Activated naive CD8-positive, alpha-beta T cell (primary cell): ENCODE data around the gene GGTLC2.
"Not testable (repeated sequence)": the region's sequence is repeated elsewhere in the genome, so short reads cannot be mapped to it uniquely, and the experiment has no call there.

ENCODE experiments used
- H3K27ac Mint-ChIP-seq: one replicate; pipeline ENCODE4 v1.8.0; 2021; ENCODE audit warnings: mixed read lengths
- H3K27me3 Mint-ChIP-seq: one replicate; pipeline ENCODE4 v1.8.0; 2021; ENCODE audit warnings: mixed read lengths
- H3K36me3 Mint-ChIP-seq: one replicate; pipeline ENCODE4 v1.8.0; 2021; ENCODE audit warnings: mixed read lengths
- H3K4me1 Mint-ChIP-seq: one replicate; pipeline ENCODE4 v1.8.0; 2021; ENCODE audit warnings: low read depth, mixed read lengths
- H3K4me3 Mint-ChIP-seq: one replicate; pipeline ENCODE4 v1.8.0; 2021; ENCODE audit warnings: mild to moderate bottlenecking, mixed read lengths
- H3K9me3 Mint-ChIP-seq: one replicate; pipeline ENCODE4 v1.8.0; 2021; ENCODE audit warnings: low read depth, mixed read lengths

Gene GGTLC2

GRCh38 chr22:22619765-22620414 lies 24.5 kb upstream of the GGTLC2 start:
- H3K4me1 Mint-ChIP-seq, result peaks cover 11% of the 10 kb centered on the region
- no peak overlapping the region for H3K27ac Mint-ChIP-seq
- no peak overlapping the region for H3K4me3 Mint-ChIP-seq
- no peaks in the 10 kb centered on the region for H3K36me3 Mint-ChIP-seq
- H3K9me3 Mint-ChIP-seq, result no peaks in the 10 kb centered on the region
- H3K27me3 Mint-ChIP-seq, result no peaks in the 10 kb centered on the region

DNA sequence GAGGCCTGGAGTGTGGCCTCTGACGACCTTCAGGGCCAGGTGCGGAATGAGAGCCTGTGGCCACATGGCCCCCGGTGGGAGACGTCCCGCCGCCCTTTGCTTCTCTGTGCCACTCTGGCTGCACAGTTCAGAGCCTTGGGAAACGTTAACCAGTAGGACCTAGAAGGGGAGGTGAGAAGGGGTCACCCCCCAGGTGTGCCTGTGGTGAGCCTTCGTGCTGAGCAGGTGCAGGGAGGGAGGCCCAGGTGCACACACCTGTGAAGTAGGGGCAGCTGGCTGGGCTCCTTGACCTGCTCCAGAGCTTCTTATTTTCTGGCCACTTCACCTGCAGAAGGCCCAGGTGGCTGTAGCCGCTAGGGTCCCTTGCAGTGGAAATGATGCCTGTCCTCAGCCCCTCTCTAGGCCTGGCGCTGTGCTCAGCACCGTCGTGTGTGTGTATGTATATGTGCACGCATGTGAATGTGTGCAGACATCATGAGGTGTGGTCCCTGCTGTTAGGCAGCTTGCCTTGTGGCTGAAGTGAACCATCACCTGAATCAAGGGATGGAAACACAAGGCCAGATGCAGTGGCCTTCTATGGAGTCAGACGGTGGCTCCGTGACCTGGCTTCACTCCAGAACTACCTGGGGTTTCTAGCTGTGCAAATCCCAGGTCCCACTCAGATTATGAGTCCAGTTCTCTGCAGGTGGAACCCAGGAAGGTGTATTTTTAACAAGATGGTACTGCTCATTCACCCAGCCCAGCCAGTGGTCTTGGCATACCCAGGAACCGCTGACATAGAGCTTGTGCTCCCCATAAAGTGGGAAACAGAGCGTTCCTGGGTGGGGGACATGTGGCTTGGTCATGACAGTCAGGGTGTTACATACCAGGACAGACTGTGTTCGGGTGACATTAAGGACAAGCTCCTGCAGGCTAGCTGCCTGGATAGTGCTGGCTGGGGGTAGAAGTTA lies 15.6 kb upstream of the GGTLC2 start:
- not testable (repeated sequence) for H3K4me1 Mint-ChIP-seq, H3K9me3 Mint-ChIP-seq, H3K4me3 Mint-ChIP-seq, H3K27ac Mint-ChIP-seq, H3K36me3 Mint-ChIP-seq, H3K27me3 Mint-ChIP-seq

GRCh38 chr22:22631223-22631652 lies 13.2 kb upstream of the GGTLC2 start:
- not testable (repeated sequence) for H3K9me3 Mint-ChIP-seq, H3K4me3 Mint-ChIP-seq, H3K27ac Mint-ChIP-seq, H3K4me1 Mint-ChIP-seq, H3K27me3 Mint-ChIP-seq, H3K36me3 Mint-ChIP-seq

GRCh38 chr22:22632226-22632625 lies 12.2 kb upstream of the GGTLC2 start:
- not testable (repeated sequence) for H3K9me3 Mint-ChIP-seq, H3K4me1 Mint-ChIP-seq, H3K36me3 Mint-ChIP-seq, H3K27me3 Mint-ChIP-seq, H3K4me3 Mint-ChIP-seq, H3K27ac Mint-ChIP-seq

- not testable (repeated sequence) for H3K27me3 Mint-ChIP-seq, H3K36me3 Mint-ChIP-seq, H3K4me1 Mint-ChIP-seq, H3K27ac Mint-ChIP-seq, H3K4me3 Mint-ChIP-seq, H3K9me3 Mint-ChIP-seq
Observed at GRCh38 chr22:22633533-22633932, 10.9 kb upstream of the GGTLC2 start.

GRCh38 chr22:22636260-22636659 lies 8.2 kb upstream of the GGTLC2 start:
- not testable (repeated sequence) for H3K4me3 Mint-ChIP-seq, H3K36me3 Mint-ChIP-seq, H3K27ac Mint-ChIP-seq, H3K4me1 Mint-ChIP-seq, H3K9me3 Mint-ChIP-seq, H3K27me3 Mint-ChIP-seq

DNA sequence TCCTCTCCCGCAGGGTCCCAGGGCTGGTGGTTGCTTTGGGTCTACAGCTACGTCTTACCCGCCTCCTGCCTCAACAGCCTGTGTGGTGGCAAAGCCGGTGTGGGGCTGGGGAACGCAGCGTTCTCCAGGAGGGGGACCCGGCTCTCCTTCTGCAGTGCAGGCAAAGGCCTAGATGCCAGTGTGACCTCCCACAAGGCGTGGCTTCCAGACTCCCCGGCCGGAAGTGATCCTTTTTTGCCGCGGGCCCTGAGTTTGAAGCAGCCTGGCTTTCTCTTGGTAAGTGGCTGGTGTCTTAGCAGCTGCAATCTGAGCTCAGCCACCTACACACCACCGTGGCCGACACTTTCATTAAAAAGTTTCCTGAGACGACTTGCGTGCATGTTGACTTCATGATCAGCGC lies 6.1 kb upstream of the GGTLC2 start:
- H3K27ac Mint-ChIP-seq, H3K4me1 Mint-ChIP-seq, H3K27me3 Mint-ChIP-seq, H3K9me3 Mint-ChIP-seq, H3K36me3 Mint-ChIP-seq, H3K4me3 Mint-ChIP-seq: not testable (repeated sequence)

GRCh38 chr22:22642255-22642654 lies 2.2 kb upstream of the GGTLC2 start:
- H3K27me3 Mint-ChIP-seq, result not testable (repeated sequence)

DNA sequence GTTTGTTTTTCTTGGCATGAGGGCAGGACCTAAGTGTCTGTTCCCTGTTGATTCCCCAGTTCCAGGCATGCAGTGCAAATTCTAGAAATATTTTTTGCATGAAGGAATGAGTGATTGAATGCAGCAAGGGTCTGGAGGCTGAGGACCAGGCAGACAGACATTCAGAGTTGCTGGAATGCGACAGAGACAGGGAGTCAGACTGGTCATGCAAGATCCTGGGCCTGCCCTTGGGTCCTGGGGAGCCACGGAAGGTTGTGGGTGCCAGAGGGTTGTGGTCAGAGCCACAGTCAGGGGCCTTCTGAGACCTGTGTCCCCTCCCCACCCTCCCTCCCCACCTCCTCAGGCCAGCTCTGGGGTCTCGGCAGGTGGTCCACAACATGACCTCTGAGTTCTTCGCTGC lies 1.6 kb downstream of the GGTLC2 start:
- not testable (repeated sequence) for H3K36me3 Mint-ChIP-seq, H3K9me3 Mint-ChIP-seq, H3K4me3 Mint-ChIP-seq, H3K4me1 Mint-ChIP-seq, H3K27ac Mint-ChIP-seq, H3K27me3 Mint-ChIP-seq

More at GRCh38 chr22:22642255-22642654, 2.2 kb upstream of the GGTLC2 start:
- H3K27ac Mint-ChIP-seq, H3K4me3 Mint-ChIP-seq, H3K9me3 Mint-ChIP-seq, H3K4me1 Mint-ChIP-seq, H3K36me3 Mint-ChIP-seq: not testable (repeated sequence)

DNA sequence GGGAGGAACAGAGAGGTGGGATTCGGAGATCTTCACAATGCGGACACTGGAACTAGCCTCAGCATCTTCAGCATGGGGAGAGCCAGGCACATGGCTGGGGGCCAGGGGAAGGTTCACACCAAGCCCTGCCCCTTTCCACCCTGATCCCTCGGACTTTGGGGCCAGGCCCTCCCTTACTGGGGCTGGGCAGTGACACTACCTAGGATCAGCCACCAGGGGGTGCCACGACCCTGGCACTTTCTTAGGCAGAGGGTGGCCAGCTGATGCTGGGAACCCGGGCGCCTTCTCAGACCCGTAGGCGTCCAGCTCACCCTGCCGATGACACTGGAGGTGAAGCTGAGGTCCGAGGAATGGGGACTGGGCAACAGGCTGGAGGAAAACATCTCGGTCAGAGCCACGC lies 3.5 kb downstream of the GGTLC2 start:
- H3K27me3 Mint-ChIP-seq, H3K4me1 Mint-ChIP-seq, H3K4me3 Mint-ChIP-seq: not testable (repeated sequence)

GRCh38 chr22:22648863-22649536 lies 4.6 kb downstream of the GGTLC2 start:
- H3K4me3 Mint-ChIP-seq, H3K36me3 Mint-ChIP-seq, H3K9me3 Mint-ChIP-seq, H3K4me1 Mint-ChIP-seq, H3K27me3 Mint-ChIP-seq, H3K27ac Mint-ChIP-seq: not testable (repeated sequence)

More for the DNA sequence above, 3.5 kb downstream of the GGTLC2 start:
- not testable (repeated sequence) for H3K36me3 Mint-ChIP-seq, H3K27ac Mint-ChIP-seq, H3K9me3 Mint-ChIP-seq

- not testable (repeated sequence) for H3K36me3 Mint-ChIP-seq, H3K27ac Mint-ChIP-seq, H3K4me3 Mint-ChIP-seq, H3K9me3 Mint-ChIP-seq, H3K27me3 Mint-ChIP-seq
- peaks cover 15% of the 10 kb centered on the region for H3K4me1 Mint-ChIP-seq
Observed at GRCh38 chr22:22649761-22650160, 5.3 kb downstream of the GGTLC2 start.

- H3K4me3 Mint-ChIP-seq, H3K27me3 Mint-ChIP-seq, H3K9me3 Mint-ChIP-seq, H3K36me3 Mint-ChIP-seq, H3K27ac Mint-ChIP-seq: not testable (repeated sequence)
- H3K4me1 Mint-ChIP-seq, result peaks cover 21% of the 10 kb centered on the region
Observed at GRCh38 chr22:22650398-22650797, 6.0 kb downstream of the GGTLC2 start.

- not testable (repeated sequence) for H3K9me3 Mint-ChIP-seq, H3K4me3 Mint-ChIP-seq, H3K27ac Mint-ChIP-seq, H3K36me3 Mint-ChIP-seq, H3K27me3 Mint-ChIP-seq
- peaks cover 21% of the 10 kb centered on the region for H3K4me1 Mint-ChIP-seq
Observed at GRCh38 chr22:22650803-22651515, 6.5 kb downstream of the GGTLC2 start.

GRCh38 chr22:22651593-22651992 lies 7.2 kb downstream of the GGTLC2 start:
- H3K36me3 Mint-ChIP-seq, H3K4me3 Mint-ChIP-seq, H3K9me3 Mint-ChIP-seq, H3K27me3 Mint-ChIP-seq, H3K27ac Mint-ChIP-seq: not testable (repeated sequence)
- peaks cover 21% of the 10 kb centered on the region for H3K4me1 Mint-ChIP-seq
